A673 (cell line): ENCODE measurements around the gene DLGAP5.

Source experiments
- EZH2 ChIP-seq: fragments of 200-600 bp; sonication (generic); IDR thresholded peaks from 2 replicates; pipeline ENCODE4 v1.6.1; 2017; ENCODE audit warnings: borderline replicate concordance, low read depth, mild to moderate bottlenecking, mixed read lengths, antibody characterized with exemption, low read length; ENCODE audit not compliant: poor library complexity, severe bottlenecking
- TF ChIP-seq, protein P1 (sequence below): fragments of 300-800, 200-600 bp; sonication (generic); conservative IDR thresholded peaks from 2 replicates; pipeline ENCODE4 v1.5.1; 2017; ENCODE audit warnings: low read depth, mild to moderate bottlenecking, antibody characterized with exemption, low read length, moderate library complexity, mixed read lengths

DNA sequence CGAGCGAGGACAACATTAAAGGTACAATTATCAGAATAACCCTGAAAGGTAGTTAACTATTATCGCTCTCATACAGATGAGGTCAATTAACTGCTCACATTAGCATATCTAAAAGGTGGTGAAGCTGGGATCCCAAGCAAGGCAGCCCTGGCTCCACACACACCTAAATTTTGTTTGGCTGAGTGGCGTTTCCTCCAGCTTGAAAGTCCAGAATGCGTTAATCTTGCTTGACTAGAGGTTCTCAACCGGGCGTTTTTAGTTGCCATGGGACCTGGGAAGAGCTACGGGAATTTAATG, 531 bp downstream of the DLGAP5 start:
- TF ChIP-seq, protein P1, sequence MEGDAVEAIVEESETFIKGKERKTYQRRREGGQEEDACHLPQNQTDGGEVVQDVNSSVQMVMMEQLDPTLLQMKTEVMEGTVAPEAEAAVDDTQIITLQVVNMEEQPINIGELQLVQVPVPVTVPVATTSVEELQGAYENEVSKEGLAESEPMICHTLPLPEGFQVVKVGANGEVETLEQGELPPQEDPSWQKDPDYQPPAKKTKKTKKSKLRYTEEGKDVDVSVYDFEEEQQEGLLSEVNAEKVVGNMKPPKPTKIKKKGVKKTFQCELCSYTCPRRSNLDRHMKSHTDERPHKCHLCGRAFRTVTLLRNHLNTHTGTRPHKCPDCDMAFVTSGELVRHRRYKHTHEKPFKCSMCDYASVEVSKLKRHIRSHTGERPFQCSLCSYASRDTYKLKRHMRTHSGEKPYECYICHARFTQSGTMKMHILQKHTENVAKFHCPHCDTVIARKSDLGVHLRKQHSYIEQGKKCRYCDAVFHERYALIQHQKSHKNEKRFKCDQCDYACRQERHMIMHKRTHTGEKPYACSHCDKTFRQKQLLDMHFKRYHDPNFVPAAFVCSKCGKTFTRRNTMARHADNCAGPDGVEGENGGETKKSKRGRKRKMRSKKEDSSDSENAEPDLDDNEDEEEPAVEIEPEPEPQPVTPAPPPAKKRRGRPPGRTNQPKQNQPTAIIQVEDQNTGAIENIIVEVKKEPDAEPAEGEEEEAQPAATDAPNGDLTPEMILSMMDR = no peak
- no peak for TF ChIP-seq EZH2
